ACC112 (cell line): ENCODE measurements around the gene KCNMA1.

ENCODE experiments used
- H2AFZ ChIP-seq: fragments of 200-600 bp; sonication (generic); one replicate; pipeline ENCODE4 v1.6.0; 2017; ENCODE audit warnings: antibody characterized with exemption, low read length; ENCODE audit not compliant: unreplicated experiment
- H3K27ac ChIP-seq: fragments of 200-600 bp; sonication (generic); 2 replicates; pipeline ENCODE4 v1.5.1; 2014; ENCODE audit warnings: low read depth, mild to moderate bottlenecking, antibody characterized with exemption, low read length, moderate library complexity
- H3K27me3 ChIP-seq: fragments of 200-600 bp; sonication (generic); 2 replicates; pipeline ENCODE4 v1.6.1; 2014; ENCODE audit warnings: mild to moderate bottlenecking, antibody characterized with exemption, low read length, moderate library complexity, mixed read lengths; ENCODE audit not compliant: insufficient read depth
- H3K36me3 ChIP-seq: fragments of 200-600 bp; sonication (generic); 2 replicates; pipeline ENCODE4 v1.6.1; 2016; ENCODE audit warnings: mild to moderate bottlenecking, antibody characterized with exemption, low read length, moderate library complexity, mixed read lengths; ENCODE audit not compliant: insufficient read depth
- H3K4me1 ChIP-seq: fragments of 200-600 bp; sonication (generic); one replicate; pipeline ENCODE4 v1.6.1; 2016; ENCODE audit warnings: low read length, mixed read lengths; ENCODE audit not compliant: insufficient read depth, unreplicated experiment, control insufficient read depth
- H3K4me3 ChIP-seq: fragments of 200-600 bp; sonication (generic); 2 replicates; pipeline ENCODE4 v1.5.1; 2014; ENCODE audit warnings: mild to moderate bottlenecking, low read depth, low read length
- H3K79me2 ChIP-seq: fragments of 200-600 bp; sonication (generic); one replicate; pipeline ENCODE4 v1.6.0; 2016; ENCODE audit warnings: low read length; ENCODE audit not compliant: control insufficient read depth, unreplicated experiment, insufficient read depth

Gene KCNMA1

DNA sequence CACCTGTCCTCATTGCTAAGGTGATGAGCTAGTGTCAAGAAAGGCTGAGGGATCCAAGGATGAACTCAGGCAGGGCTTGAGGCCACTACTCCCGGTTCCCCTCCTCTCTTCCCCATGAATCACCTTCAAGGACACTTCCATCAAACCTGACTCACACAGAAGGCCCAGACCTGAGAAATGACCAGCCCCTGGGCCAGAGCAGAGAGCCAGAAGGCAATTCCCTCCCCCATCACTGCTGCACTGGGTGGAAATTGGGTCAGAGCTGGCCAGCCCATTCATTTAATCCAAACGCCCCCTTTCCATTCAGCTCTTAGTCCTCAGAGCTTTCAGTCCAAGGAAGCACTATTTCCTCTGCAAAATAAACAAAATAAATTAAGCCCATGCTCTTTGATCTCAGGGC, 182.0 kb downstream of the KCNMA1 start:
- no peaks in the 10 kb centered on the region for H3K36me3 ChIP-seq
- H3K79me2 ChIP-seq = no peaks in the 10 kb centered on the region

DNA sequence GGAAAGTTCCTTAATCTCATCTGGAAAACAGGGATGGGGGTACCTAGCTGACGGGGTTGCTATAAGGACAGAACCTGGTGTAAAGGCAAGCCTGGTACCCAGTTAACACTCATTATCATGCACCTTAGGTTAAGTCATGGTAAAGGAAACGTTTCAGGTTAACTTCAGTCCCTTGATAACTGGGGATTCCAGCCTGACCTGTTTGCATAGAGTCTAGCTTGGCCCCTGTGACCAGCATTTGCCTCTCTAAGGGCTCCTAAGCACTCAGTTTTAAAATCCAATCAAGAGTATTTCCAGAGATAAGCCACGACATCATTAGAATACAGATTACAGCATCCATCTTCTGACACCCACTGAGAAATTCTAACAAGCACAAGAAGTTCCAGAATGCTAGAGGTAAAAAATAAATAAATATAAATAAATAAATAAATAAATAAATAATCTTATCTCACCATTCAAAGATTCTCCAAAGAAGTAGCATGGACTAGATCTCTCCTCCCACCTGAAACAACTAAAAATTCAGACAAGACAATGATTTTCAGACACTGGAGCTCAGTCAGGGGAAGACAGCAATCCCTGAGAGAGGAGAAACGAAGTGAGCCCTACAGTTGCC, 184.6 kb downstream of the KCNMA1 start:
- Histone ChIP-seq H3K27ac (no peak overlapping the region), H3K27me3 (no peaks in the 10 kb centered on the region), H3K36me3 (no peaks in the 10 kb centered on the region), H3K79me2 (no peaks in the 10 kb centered on the region), H3K4me1 (no peaks in the 10 kb centered on the region), H2AFZ (no peak overlapping the region), H3K4me3 (no peak overlapping the region)

More for the DNA sequence above, 182.0 kb downstream of the KCNMA1 start:
- no peaks in the 10 kb centered on the region for H3K27me3 ChIP-seq
- no peak overlapping the region for H3K4me3 ChIP-seq
- H3K27ac ChIP-seq = no peak overlapping the region
- no peak overlapping the region for H2AFZ ChIP-seq
- no peaks in the 10 kb centered on the region for H3K4me1 ChIP-seq

DNA sequence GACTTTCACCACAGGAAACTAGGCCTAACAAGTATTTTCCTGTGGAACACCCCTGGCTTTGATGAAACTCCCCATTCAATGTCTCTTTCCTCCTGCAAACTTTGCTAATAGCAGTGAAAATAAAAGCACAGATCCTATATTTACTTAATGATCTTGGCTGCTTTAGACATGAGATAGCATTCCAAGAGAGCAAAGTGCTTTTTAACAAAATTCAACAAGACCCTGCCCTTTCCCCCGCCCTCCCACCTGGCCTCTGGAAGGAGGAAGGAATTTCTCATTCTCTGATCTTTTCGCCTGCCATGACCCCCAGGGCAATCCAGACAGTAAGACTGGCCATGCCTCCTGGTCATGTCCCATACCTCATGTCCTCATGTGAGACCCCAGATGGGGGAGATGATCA, 185.7 kb downstream of the KCNMA1 start:
- Histone ChIP-seq H3K79me2 (no peaks in the 10 kb centered on the region), H3K4me3 (no peak overlapping the region)

DNA sequence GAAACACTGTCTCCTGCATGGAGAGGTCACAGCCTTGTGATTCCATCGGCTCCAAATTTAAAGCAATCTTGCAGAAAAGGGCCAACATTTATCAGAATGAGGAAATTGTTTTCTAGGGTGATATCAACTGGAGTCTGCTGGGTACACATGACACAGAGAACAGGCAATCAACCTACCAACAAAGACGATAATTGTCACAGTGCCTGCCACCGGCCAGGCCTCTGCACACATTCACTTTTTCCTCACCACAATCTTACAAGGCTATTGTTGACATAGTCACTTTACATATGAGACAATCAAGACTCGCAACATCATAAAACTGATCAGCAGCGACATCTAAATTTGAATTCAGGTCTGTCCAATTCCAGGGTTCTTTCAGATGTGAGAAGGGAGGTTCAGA, 189.4 kb downstream of the KCNMA1 start:
- no peaks in the 10 kb centered on the region for H3K4me1 ChIP-seq
- H3K27me3 ChIP-seq = no peaks in the 10 kb centered on the region
- H2AFZ ChIP-seq = no peak overlapping the region
- H3K79me2 ChIP-seq = no peaks in the 10 kb centered on the region
- H3K4me3 ChIP-seq = no peak overlapping the region
- H3K36me3 ChIP-seq = no peaks in the 10 kb centered on the region
- no peak overlapping the region for H3K27ac ChIP-seq

More for the DNA sequence above, 185.7 kb downstream of the KCNMA1 start:
- no peaks in the 10 kb centered on the region for H3K4me1 ChIP-seq
- H3K27me3 ChIP-seq = no peaks in the 10 kb centered on the region
- no peak overlapping the region for H2AFZ ChIP-seq
- H3K36me3 ChIP-seq = no peaks in the 10 kb centered on the region
- H3K27ac ChIP-seq = no peak overlapping the region

DNA sequence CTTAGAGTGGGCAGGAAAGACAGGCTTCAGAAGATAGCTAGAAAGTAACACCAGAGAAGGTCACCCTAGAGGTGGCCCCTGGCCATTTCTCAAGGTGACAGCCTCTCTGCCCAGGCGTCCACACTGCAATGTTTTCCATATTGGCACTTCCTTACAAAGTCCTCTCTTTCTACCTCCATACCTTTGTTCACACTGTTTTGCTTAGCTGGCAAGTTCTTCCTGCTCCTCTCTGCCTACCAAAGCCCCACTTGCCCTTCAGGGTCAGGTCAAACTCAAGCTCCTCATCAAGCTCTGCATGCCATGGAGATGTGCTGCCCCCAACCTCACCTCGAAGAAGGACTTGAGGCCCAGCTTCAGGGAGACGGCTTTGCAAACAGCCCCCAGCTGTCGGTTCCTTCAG, 190.9 kb downstream of the KCNMA1 start:
- H3K4me3 ChIP-seq = no peak overlapping the region
- H3K79me2 ChIP-seq = no peaks in the 10 kb centered on the region
- no peaks in the 10 kb centered on the region for H3K36me3 ChIP-seq
- H2AFZ ChIP-seq = no peak overlapping the region
- no peak overlapping the region for H3K27ac ChIP-seq
- no peaks in the 10 kb centered on the region for H3K4me1 ChIP-seq
- H3K27me3 ChIP-seq = no peaks in the 10 kb centered on the region

DNA sequence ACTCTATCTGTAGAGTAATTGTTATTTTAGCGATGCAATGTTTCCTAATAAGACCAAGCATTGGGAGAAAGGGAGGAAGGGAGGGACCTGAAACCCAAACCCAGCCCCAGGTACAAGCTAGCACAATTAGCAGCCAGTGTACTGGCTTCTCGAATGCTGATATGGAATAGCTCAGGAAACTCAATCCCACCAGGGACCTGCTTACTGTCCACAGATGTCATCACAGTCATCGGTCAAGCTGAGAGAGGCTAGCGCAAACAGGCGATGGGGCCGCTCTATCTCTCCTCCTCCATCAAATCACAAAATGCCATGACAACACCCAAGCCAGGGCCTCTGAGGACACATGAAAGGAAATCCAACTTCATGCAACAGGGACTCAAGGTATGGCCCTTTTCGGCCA, 192.1 kb downstream of the KCNMA1 start:
- Histone ChIP-seq H3K79me2 (no peaks in the 10 kb centered on the region), H3K4me3 (no peak overlapping the region), H3K4me1 (no peaks in the 10 kb centered on the region), H2AFZ (no peak overlapping the region), H3K36me3 (no peaks in the 10 kb centered on the region), H3K27me3 (no peaks in the 10 kb centered on the region), H3K27ac (no peak overlapping the region)

DNA sequence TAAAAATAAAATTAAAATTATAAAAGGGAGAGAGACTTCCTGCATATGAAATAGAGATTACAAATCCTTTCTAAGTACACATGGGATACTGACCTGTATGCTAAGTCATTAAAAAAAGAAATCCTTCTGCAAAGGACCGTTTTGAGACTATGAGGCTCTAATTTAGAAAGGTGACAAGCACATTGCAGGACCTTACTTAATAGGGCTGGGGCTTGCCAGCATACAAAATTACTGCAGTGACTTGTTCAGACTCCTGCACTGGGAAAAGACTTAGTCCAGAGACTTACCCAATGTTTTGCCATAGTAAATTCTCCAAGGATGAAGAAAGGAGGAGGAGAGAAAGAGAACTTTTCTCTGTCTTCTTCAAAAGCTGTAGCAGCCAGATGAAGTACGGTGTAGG, 193.6 kb downstream of the KCNMA1 start:
- Histone ChIP-seq H3K79me2 (no peaks in the 10 kb centered on the region), H3K4me3 (no peak overlapping the region), H3K27me3 (no peaks in the 10 kb centered on the region), H2AFZ (no peak overlapping the region), H3K4me1 (no peaks in the 10 kb centered on the region), H3K36me3 (no peaks in the 10 kb centered on the region), H3K27ac (no peak overlapping the region)

DNA sequence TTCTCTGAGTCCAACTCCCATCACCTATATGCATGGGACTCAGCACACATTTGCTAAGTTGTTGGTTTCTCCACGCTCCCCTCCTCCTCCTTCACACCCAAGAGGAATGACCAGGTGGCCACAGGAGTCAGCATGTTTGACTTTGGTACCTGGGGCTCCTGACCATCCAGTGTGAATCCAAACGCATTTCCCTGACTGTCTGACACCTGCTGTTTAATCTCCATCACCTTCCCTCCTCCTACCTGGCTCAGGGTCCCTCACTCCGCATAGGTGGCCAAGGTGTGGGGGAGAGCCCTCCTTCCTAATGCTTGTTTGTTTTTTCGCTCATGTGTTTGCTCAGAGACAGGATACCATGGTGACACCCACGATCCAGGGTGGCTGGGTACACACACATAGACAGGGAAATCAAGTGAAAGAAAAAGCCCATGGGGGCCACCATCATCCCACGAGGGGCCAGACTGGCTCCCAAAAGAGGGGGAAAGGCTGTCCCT, 194.9 kb downstream of the KCNMA1 start:
- Histone ChIP-seq H2AFZ (no peak overlapping the region), H3K79me2 (no peaks in the 10 kb centered on the region), H3K4me1 (no peaks in the 10 kb centered on the region), H3K27ac (no peak overlapping the region), H3K27me3 (no peaks in the 10 kb centered on the region), H3K36me3 (no peaks in the 10 kb centered on the region), H3K4me3 (no peak overlapping the region)

DNA sequence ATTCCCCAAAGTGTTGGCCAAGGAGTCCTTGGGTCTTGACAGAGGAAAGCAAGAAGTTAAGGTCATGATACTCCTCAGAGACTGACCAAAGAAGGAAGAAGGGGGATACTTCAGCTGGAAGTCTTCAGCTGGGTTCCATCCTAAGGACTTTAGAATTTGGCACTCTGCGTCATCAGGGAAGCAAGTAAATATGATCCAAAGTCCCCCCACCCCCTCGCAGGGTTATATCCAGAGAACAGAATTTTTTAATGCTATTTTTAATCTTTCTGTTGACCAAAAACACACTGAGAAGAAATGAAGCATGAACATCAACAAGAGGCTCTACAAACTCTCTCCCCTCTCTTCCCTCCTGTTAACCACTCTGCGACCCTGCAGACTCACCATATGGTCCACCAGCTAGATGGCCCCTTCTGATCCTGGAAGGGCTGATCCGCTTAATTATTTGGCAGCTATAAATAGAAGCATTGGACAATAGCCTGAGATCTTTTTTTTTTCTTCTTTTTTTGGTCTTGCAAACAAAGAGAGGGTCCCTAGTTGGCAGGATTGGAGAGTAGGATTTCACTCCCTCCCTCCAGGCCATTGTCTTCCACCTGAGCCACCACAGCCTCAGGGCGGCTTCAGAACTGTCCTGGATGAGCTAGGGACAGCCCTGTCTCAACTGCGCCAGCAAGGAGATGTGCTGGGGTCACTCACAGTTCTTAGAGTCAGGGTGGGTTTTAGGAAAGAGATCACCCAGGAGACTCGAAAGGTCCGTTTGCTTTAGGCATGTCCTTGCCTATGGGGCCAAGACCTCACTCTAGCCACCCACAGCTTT, 196.0 kb downstream of the KCNMA1 start:
- Histone ChIP-seq H3K4me1 (no peaks in the 10 kb centered on the region), H3K27ac (no peak overlapping the region), H2AFZ (no peak overlapping the region)

DNA sequence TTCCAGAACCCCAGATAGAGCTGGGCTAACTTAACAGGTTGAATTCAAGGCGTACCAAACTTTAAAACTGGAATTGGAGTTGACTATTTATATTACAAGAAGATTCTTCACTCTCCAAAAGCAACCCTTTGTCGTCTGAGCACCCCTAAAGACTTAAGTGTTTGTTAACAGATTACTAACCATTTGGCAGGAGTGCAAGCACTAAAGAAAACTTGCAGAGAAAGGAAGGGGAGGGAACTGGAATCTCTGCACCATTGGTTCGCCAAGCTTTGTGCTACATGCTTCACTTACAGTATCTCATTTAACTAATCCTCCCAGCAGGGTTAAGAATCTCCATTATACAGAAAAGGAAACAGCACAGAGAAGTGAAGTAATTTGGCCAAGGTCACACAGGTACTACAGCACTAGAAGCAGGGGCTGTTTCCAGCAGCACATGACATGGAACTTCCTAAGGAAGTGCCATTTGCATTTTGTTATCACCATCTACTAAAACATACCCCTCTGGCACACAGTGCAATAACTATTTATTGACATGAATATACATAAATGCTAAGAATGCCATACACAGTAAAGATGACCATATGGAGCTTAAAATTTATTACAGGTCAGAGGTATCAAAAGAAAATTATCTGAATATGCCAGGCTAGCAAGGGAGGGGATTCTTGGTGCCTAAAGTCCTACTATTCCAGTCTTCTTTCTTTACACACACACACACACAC, 201.2 kb downstream of the KCNMA1 start:
- no peak overlapping the region for H3K4me3 ChIP-seq
- no peaks in the 10 kb centered on the region for H3K36me3 ChIP-seq
- no peak overlapping the region for H3K27ac ChIP-seq
- H3K27me3 ChIP-seq = no peaks in the 10 kb centered on the region
- H2AFZ ChIP-seq = no peak overlapping the region
- no peaks in the 10 kb centered on the region for H3K79me2 ChIP-seq
- no peaks in the 10 kb centered on the region for H3K4me1 ChIP-seq

More for the DNA sequence above, 196.0 kb downstream of the KCNMA1 start:
- no peaks in the 10 kb centered on the region for H3K27me3 ChIP-seq
- no peak overlapping the region for H3K4me3 ChIP-seq
- no peaks in the 10 kb centered on the region for H3K36me3 ChIP-seq
- H3K79me2 ChIP-seq = no peaks in the 10 kb centered on the region
